H1 (cell line): Measurements from ENCODE around the gene MAP1B. TPM values are rescaled to one million over a fixed set of nuclear protein-coding genes. Genes with fewer than 3 reads are reported as not detected.

Experiments
- EGR1 ChIP-seq: IDR thresholded peaks from 2 replicates; pipeline ENCODE4 v1.6.1; 2011; ENCODE audit warnings: low read depth, low read length, borderline replicate concordance
- POLR2A ChIP-seq, 2 experiments: IDR thresholded peaks; 1 replicate in 1 of 2; 2 replicates in 1 of 2; pipeline ENCODE4 v1.6.1; 2011; ENCODE audit warnings: low read depth in 2 of 2, low read length in 2 of 2, mild to moderate bottlenecking in 2 of 2; ENCODE audit errors: control extremely low read depth in 1 of 2
- RXRA ChIP-seq: IDR thresholded peaks from 2 replicates; pipeline ENCODE4 v1.6.1; 2011; ENCODE audit warnings: low read depth, mild to moderate bottlenecking, low read length, moderate library complexity; ENCODE audit not compliant: insufficient read depth
- polyA plus RNA-seq, 7 experiments: library from polyadenylated mRNA; depleted of rRNA in 3 of 7; stranded (reverse) in 5 of 7; unstranded in 2 of 7; fragments of >200 nt in 5 of 7; fragments of 200-250 nt in 2 of 7; gene quantifications; 1 replicate in 5 of 7; 2 replicates in 1 of 7; 4 replicates in 1 of 7; pipeline versions ENCODE4 v1.2.1 to v1.2.3, GENCODE V29; 2011 to 2013; ENCODE audit warnings: missing spikeins in 2 of 7, mixed read lengths in 2 of 7
- total RNA-seq: library from RNA; stranded (reverse); fragmentation: NEBNext Ultra II Directional; extraction: Animal tissue kit (Norgen Biotek cat#: 25700); gene quantifications from 2 replicates; pipeline ENCODE4 v1.2.1, GENCODE V29; 2021
- TF ChIP-seq, protein P1 (sequence below): IDR thresholded peaks from 2 replicates; pipeline ENCODE4 v1.6.1; 2012; ENCODE audit warnings: low read length, inconsistent platforms
- TF ChIP-seq, protein P2 (sequence below), 3 experiments: IDR thresholded peaks; 1 replicate in 2 of 3; 2 replicates in 1 of 3; pipeline versions ENCODE4 v1.5.1 to v1.6.1; 2011; ENCODE audit warnings: low read length in 3 of 3, mild to moderate bottlenecking in 3 of 3, inconsistent platforms in 2 of 3, low read depth in 1 of 3, moderate library complexity in 1 of 3; ENCODE audit not compliant: insufficient read depth in 1 of 3; ENCODE audit errors: control extremely low read depth in 1 of 3

MAP1B gene
- total and polyA plus RNA-seq, 2 of the 8 experiments (the other 6 are each of a cell fraction or from before 2014, with no cell fraction given) = 24.5 to 120 TPM

DNA sequence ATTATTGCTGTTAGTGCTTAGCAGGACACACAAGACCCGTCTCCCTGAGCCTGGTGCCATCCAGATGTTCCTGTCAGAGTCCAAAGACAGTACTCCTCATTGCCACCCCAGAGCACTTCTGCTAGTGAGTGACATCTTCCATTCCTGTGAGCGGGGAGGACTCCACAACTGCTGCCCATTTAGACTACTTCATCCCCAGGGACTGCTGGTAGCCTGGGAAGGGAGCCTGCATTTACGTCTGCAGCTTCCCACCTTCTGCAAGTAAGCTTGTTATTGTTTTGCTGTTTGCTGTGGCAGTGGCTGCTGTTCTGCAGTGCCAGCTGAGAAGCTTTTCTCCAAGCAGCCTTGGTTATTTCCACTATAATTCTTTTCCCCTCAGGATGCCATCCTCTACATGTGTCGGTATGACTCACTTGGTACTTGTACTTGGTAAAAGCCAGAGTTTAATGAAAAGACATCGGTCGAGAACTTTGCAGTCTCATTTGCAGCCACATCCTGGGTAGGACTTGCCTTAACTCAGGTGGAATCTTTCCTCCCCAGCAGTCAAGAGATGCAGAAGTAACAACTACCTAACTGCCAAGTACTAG is 10.6 kb upstream of the MAP1B start (continued):
- TF ChIP-seq EGR1 (no peak), RXRA (no peak), POLR2A (IDR thresholded peaks at IDR 0.05; ENCODE audit: control extremely low read depth in 1 of 2, low read depth in 2 of 2, low read length in 2 of 2) (no peak)
- TF ChIP-seq, protein P1, sequence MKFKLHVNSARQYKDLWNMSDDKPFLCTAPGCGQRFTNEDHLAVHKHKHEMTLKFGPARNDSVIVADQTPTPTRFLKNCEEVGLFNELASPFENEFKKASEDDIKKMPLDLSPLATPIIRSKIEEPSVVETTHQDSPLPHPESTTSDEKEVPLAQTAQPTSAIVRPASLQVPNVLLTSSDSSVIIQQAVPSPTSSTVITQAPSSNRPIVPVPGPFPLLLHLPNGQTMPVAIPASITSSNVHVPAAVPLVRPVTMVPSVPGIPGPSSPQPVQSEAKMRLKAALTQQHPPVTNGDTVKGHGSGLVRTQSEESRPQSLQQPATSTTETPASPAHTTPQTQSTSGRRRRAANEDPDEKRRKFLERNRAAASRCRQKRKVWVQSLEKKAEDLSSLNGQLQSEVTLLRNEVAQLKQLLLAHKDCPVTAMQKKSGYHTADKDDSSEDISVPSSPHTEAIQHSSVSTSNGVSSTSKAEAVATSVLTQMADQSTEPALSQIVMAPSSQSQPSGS = no peak
- TF ChIP-seq, protein P2, sequence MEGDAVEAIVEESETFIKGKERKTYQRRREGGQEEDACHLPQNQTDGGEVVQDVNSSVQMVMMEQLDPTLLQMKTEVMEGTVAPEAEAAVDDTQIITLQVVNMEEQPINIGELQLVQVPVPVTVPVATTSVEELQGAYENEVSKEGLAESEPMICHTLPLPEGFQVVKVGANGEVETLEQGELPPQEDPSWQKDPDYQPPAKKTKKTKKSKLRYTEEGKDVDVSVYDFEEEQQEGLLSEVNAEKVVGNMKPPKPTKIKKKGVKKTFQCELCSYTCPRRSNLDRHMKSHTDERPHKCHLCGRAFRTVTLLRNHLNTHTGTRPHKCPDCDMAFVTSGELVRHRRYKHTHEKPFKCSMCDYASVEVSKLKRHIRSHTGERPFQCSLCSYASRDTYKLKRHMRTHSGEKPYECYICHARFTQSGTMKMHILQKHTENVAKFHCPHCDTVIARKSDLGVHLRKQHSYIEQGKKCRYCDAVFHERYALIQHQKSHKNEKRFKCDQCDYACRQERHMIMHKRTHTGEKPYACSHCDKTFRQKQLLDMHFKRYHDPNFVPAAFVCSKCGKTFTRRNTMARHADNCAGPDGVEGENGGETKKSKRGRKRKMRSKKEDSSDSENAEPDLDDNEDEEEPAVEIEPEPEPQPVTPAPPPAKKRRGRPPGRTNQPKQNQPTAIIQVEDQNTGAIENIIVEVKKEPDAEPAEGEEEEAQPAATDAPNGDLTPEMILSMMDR (IDR thresholded peaks at IDR 0.05; ENCODE audit: control extremely low read depth in 1 of 3, insufficient read depth in 1 of 3, low read depth in 1 of 3, low read length in 3 of 3) = no peak
